SU-DHL-6 (cell line): ENCODE results near the gene AKAP6.

ENCODE experiments used
- H2AFZ ChIP-seq: fragments of 200-600 bp; sonication (generic); 2 replicates; pipeline ENCODE4 v1.6.1; 2014; ENCODE audit warnings: low read depth, mild to moderate bottlenecking, moderate library complexity, mixed read lengths, antibody characterized with exemption, low read length; ENCODE audit not compliant: severe bottlenecking
- H3F3A ChIP-seq: fragments of 200-600 bp; shearing (Covaris generic); 2 replicates; pipeline ENCODE4 v1.6.0; 2016; ENCODE audit warnings: antibody characterized with exemption, mild to moderate bottlenecking; ENCODE audit not compliant: insufficient read depth
- H3K27ac ChIP-seq: fragments of 200-600 bp; sonication (generic); 2 replicates; pipeline ENCODE4 v1.5.1; 2016; ENCODE audit warnings: low read depth, mild to moderate bottlenecking, low read length, moderate library complexity, mixed read lengths
- H3K27me3 ChIP-seq: fragments of 200-600 bp; sonication (generic), shearing (Covaris generic); 2 replicates; pipeline ENCODE4 v1.6.0; 2014; ENCODE audit warnings: mild to moderate bottlenecking, low read length
- H3K36me3 ChIP-seq: fragments of 200-600 bp; sonication (generic); 2 replicates; pipeline ENCODE4 v1.6.1; 2014; ENCODE audit warnings: mild to moderate bottlenecking, low read length, mixed read lengths
- H3K4me2 ChIP-seq: fragments of 300-600, 200-600 bp; shearing (Covaris generic), sonication (generic); 2 replicates; pipeline ENCODE4 v1.6.0; 2014; ENCODE audit warnings: low read length, low read depth, mild to moderate bottlenecking; ENCODE audit not compliant: poor library complexity, severe bottlenecking
- H3K4me3 ChIP-seq: fragments of 200-600 bp; sonication (generic); 2 replicates; pipeline ENCODE4 v1.5.1; 2014; ENCODE audit warnings: antibody characterized with exemption, low read length, mild to moderate bottlenecking, mixed read lengths; ENCODE audit not compliant: insufficient read depth, poor library complexity, severe bottlenecking
- H3K79me2 ChIP-seq: fragments of 200-600 bp; sonication (generic); 2 replicates; pipeline ENCODE4 v1.6.1; 2014; ENCODE audit warnings: mild to moderate bottlenecking, low read length, moderate library complexity; ENCODE audit not compliant: insufficient read depth
- H3K9ac ChIP-seq: fragments of 200-600 bp; sonication (generic); 2 replicates; pipeline ENCODE4 v1.7.0; 2014; ENCODE audit warnings: mild to moderate bottlenecking, low read length
- H3K9me2 ChIP-seq: fragments of 200-600 bp; sonication (generic); replicated peaks from 2 replicates; pipeline ENCODE4 v1.6.1; 2014; ENCODE audit warnings: low read length; ENCODE audit not compliant: insufficient read depth
- H3K9me3 ChIP-seq: fragments of 200-600 bp; sonication (generic); 2 replicates; pipeline ENCODE4 v1.6.1; 2014; ENCODE audit warnings: low read length, mixed read lengths; ENCODE audit not compliant: insufficient read depth
- H4K20me1 ChIP-seq: fragments of 200-600 bp; sonication (generic); 2 replicates; pipeline ENCODE4 v1.6.1; 2014; ENCODE audit warnings: low read depth, mild to moderate bottlenecking, antibody characterized with exemption, low read length, moderate library complexity, mixed read lengths
- EZH2phosphoT487 ChIP-seq: fragments of 200-600 bp; sonication (generic), shearing (Covaris generic); conservative IDR thresholded peaks from 2 replicates; pipeline ENCODE4 v1.6.1; 2018; ENCODE audit warnings: mild to moderate bottlenecking, antibody characterized with exemption, low read length, moderate library complexity, mixed read lengths
- TF ChIP-seq, protein P1 (sequence below): fragments of 200-600 bp; sonication (generic); IDR thresholded peaks from one replicate; pipeline ENCODE4 v1.5.1; 2017; ENCODE audit warnings: antibody characterized with exemption, mild to moderate bottlenecking, low read length, moderate library complexity; ENCODE audit not compliant: insufficient read depth, poor library complexity, severe bottlenecking

AKAP6 gene

DNA sequence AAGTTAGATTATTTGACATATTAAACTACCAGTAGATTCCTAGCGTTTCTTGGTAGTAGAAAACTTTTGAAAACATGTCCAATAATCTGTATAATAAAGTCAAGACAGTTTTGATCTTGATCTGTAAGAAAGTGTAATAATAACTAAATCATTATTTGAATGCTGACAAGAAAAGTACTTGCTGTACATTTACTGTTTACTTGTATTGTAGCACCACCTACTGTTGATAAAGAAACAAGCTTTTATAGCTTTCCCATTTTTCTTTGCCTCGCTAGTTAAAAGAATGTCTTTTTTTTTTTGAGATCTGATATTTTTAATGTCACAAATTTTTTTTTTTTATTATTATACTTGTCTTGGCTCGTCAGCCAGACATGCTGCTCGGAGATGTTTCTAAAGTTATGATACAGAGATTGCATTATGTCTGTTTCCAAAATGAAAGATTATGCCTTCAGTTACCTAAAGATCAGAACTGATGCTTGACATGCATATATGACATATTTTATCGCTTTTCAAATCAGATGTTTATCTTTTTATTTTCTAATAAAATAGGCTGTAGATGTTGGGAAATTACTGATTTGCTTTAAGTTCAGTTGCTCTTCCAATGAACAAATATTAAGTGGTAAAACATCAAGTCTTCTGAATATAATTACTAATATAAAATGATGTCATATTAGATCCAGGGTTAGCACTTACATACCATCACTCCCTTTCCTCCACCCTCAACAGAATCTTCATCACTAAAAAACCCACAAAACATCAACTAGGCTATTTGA, 140.5 kb downstream of the AKAP6 start:
- Histone ChIP-seq H3K36me3 (no peaks in the 10 kb centered on the region), H3K9ac (no peak overlapping the region), H2AFZ (no peak overlapping the region), H3K27ac (no peak overlapping the region), H3F3A (no peaks in the 10 kb centered on the region), H3K79me2 (no peaks in the 10 kb centered on the region), H3K4me3 (no peak overlapping the region), H4K20me1 (no peaks in the 10 kb centered on the region), H3K4me2 (no peak overlapping the region), H3K27me3 (no peaks in the 10 kb centered on the region), H3K9me3 (no peaks in the 10 kb centered on the region), H3K9me2 (no peaks in the 10 kb centered on the region)
- TF ChIP-seq, protein P1, sequence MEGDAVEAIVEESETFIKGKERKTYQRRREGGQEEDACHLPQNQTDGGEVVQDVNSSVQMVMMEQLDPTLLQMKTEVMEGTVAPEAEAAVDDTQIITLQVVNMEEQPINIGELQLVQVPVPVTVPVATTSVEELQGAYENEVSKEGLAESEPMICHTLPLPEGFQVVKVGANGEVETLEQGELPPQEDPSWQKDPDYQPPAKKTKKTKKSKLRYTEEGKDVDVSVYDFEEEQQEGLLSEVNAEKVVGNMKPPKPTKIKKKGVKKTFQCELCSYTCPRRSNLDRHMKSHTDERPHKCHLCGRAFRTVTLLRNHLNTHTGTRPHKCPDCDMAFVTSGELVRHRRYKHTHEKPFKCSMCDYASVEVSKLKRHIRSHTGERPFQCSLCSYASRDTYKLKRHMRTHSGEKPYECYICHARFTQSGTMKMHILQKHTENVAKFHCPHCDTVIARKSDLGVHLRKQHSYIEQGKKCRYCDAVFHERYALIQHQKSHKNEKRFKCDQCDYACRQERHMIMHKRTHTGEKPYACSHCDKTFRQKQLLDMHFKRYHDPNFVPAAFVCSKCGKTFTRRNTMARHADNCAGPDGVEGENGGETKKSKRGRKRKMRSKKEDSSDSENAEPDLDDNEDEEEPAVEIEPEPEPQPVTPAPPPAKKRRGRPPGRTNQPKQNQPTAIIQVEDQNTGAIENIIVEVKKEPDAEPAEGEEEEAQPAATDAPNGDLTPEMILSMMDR = peak; percentile 37
- TF ChIP-seq EZH2phosphoT487 = no peak

DNA sequence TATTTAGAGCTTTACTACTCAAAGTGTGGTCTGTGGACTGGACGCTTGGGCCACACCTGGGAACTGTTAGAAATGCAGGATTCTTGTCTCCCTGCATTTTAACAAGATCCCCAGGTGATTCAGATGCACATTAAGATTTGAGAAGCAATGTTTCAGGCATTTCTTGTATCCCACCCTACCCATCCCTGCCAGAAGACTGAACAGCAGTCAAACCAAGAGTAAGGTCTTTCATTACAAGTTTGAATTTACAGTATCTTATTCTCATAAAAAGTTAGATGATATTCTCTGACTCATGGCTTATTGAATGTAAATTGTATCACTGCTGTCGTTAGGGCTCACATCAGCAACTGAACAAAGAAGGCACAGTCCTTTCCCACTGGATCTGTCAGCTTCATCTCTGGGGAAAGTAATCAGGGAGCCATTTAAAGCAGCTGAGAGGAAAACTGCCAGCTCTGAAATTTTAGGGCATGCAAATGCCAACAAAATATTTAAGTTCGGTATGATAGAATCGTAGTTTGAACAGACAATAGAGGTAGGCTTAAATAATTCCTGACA, 141.1 kb downstream of the AKAP6 start:
- Histone ChIP-seq H4K20me1 (no peaks in the 10 kb centered on the region), H3K4me2 (no peak overlapping the region), H2AFZ (no peak overlapping the region), H3K27me3 (no peaks in the 10 kb centered on the region), H3K27ac (no peak overlapping the region), H3K36me3 (no peaks in the 10 kb centered on the region), H3K79me2 (no peaks in the 10 kb centered on the region), H3K9me3 (no peaks in the 10 kb centered on the region), H3K4me3 (no peak overlapping the region), H3K9me2 (no peaks in the 10 kb centered on the region), H3F3A (no peaks in the 10 kb centered on the region), H3K9ac (no peak overlapping the region)
- TF ChIP-seq EZH2phosphoT487 = no peak
- TF ChIP-seq, protein P1 = no peak

DNA sequence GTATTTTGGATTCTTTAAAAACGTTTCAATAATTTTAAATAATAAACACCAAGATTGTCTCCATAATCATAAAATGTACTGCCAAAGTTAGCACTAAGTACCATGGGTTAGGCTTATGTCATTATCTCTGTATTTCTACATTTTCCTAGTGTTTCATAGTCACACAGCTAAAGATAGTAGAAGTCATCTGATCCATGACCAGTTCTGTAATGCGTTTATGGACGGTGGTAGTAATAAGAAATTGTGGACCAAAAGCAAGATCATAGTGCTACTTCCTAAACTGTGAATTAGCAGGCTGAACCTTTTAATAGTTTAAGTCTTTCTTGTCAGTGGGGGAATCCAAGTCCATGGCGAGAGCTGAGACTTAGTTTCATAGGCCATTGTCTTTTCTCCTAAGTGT, 142.1 kb downstream of the AKAP6 start:
- H3K27ac ChIP-seq = no peak overlapping the region
- H3F3A ChIP-seq = no peaks in the 10 kb centered on the region
- H3K9me2 ChIP-seq = no peaks in the 10 kb centered on the region
- no peak for TF ChIP-seq EZH2phosphoT487
- TF ChIP-seq, protein P1 = no peak
- H3K9ac ChIP-seq = no peak overlapping the region
- H2AFZ ChIP-seq = no peak overlapping the region
- no peaks in the 10 kb centered on the region for H3K79me2 ChIP-seq
- no peaks in the 10 kb centered on the region for H3K27me3 ChIP-seq
- H3K36me3 ChIP-seq = no peaks in the 10 kb centered on the region
- H3K9me3 ChIP-seq = no peaks in the 10 kb centered on the region
- H3K4me2 ChIP-seq = no peak overlapping the region
- H3K4me3 ChIP-seq = no peak overlapping the region
- no peaks in the 10 kb centered on the region for H4K20me1 ChIP-seq
